GM18520 (cell line): ENCODE measurements around the gene KRT82.
"Not testable (repeated sequence)": the region's sequence is repeated elsewhere in the genome, so short reads cannot be mapped to it uniquely, and the experiment has no call there.

Experiments used
- ATAC-seq: cut with Tn5 transposase; IDR thresholded peaks from one replicate; pipeline ENCODE4 v1.9.1; 2021; ENCODE audit not compliant: unreplicated experiment

KRT82 gene

GRCh38 chr12:52347551-52348510 lies 58.3 kb downstream of the KRT82 start:
- no peak for ATAC-seq

GRCh38 chr12:52347016-52347415 lies 59.1 kb downstream of the KRT82 start:
- no peak for ATAC-seq

GRCh38 chr12:52346593-52346992 lies 59.5 kb downstream of the KRT82 start:
- no peak for ATAC-seq

- not testable (repeated sequence) for ATAC-seq
These were observed 61.1 kb downstream of the KRT82 start for GRCh38 chr12:52345041-52345440.

GRCh38 chr12:52344111-52344510 lies 62.0 kb downstream of the KRT82 start:
- no peak for ATAC-seq
